Measurements from ENCODE around the gene NCBP3. TPM values are rescaled to one million over a fixed set of nuclear protein-coding genes. Genes with fewer than 3 reads are reported as not detected.

The NCBP3 gene
- total and polyA plus RNA-seq, 9 of the 15 experiments (the other 6 are each of a cell fraction or from before 2014, with no cell fraction given), result 3.1 to 25.5 (median 20.5) TPM

DNA sequence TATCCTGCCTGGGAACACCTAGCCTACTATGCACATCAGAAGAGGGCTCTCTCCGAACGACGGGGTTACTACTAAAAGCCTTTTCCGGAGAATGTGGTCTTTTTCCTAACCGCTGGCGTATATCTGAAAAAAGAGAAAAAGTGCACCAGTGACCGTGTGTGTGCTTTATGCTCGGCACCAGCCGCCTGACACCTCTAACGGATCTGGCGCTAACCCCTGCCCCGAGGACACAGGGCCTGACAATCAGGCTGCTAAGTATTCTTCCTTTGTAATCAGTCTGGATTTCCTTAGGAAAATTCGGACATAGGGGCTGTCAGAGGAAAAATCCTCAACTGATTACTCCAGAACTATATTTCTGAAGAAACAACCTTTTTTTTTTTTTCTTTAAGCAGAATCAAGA lies 31.7 kb downstream of the NCBP3 start:
- ChIA-PET POLR2A (no interaction called here), CTCF (ENCODE audit: low intra/inter-chr PET ratio) (no interaction called here)
- Histone ChIP-seq H3K9me3 (replicated peaks; ENCODE audit: control insufficient read depth, insufficient read depth, low read depth, low read length) (no peaks in the 10 kb centered on the region), H3K9ac (ENCODE audit: insufficient read depth in 1 of 2, low read depth in 2 of 2, low read length in 2 of 2) (no peak overlapping the region), H3K36me3 (ENCODE audit: control insufficient read depth, insufficient read depth, low read length) (peaks cover 79% of the 10 kb centered on the region; the same call in 2 of the 3 replicates), H3K27me3 (ENCODE audit: control insufficient read depth in 2 of 2, insufficient read depth in 2 of 2, low read length in 2 of 2) (no peaks in the 10 kb centered on the region), H4K20me1 (replicated peaks; ENCODE audit: control insufficient read depth, insufficient read depth, low read length) (no peaks in the 10 kb centered on the region), H3K9me1 (ENCODE audit: control insufficient read depth, insufficient read depth, low read length) (no peaks in the 10 kb centered on the region), H2AFZ (ENCODE audit: low read depth, low read length) (no peak overlapping the region), H3K4me1 (replicated peaks in 1 of 2; ENCODE audit: control insufficient read depth in 2 of 2, insufficient read depth in 2 of 2, low read length in 2 of 2) (no peaks in the 10 kb centered on the region; a peak in 1 of 5 replicates), H3K4me2 (ENCODE audit: insufficient read depth, low read length) (no peak overlapping the region), H3K4me3 (no peak overlapping the region), H3K27ac (ENCODE audit: extremely low read depth, low read depth, low read length) (no peak overlapping the region), H3K79me2 (ENCODE audit: control insufficient read depth, insufficient read depth, low read length) (no peaks in the 10 kb centered on the region)
- intact Hi-C loops (cut with micrococcal nuclease) (no loop called here), in situ Hi-C loops (cut with MboI) (no loop called here)
- no peak for TF ChIP-seq CHD2 (IDR thresholded peaks at IDR 0.05; ENCODE audit: low read depth, low read length)
- no TSS peak for BruUV-seq (replicated peaks)
- 95% methylated on average over 11 of the region's 13 CpGs for WGBS (ENCODE audit: insufficient coverage, low coverage, missing lambda C conversion rate)
- FAIRE-seq (no peak), ATAC-seq (no peak), DNase-seq (ENCODE audit: extremely low read depth in 1 of 4, low spot score in 3 of 4) (no peak)

GRCh38 chr17:3813171-3813570 lies 32.9 kb downstream of the NCBP3 start:
- H3K27ac ChIP-seq (ENCODE audit: extremely low read depth, low read depth, low read length), result no peak overlapping the region
- H3K4me1 ChIP-seq (replicated peaks in 1 of 2; ENCODE audit: control insufficient read depth in 2 of 2, insufficient read depth in 2 of 2, low read length in 2 of 2), result no peaks in the 10 kb centered on the region; a peak in 1 of 5 replicates
- ATAC-seq (no peak), DNase-seq (ENCODE audit: extremely low read depth in 1 of 4, low spot score in 3 of 4) (no peak), FAIRE-seq (no peak)
- no peak overlapping the region for H3K9ac ChIP-seq (ENCODE audit: insufficient read depth in 1 of 2, low read depth in 2 of 2, low read length in 2 of 2)
- CTCF ChIA-PET (ENCODE audit: low intra/inter-chr PET ratio), result no interaction called here
- no peaks in the 10 kb centered on the region for H3K9me1 ChIP-seq (ENCODE audit: control insufficient read depth, insufficient read depth, low read length)
- H3K79me2 ChIP-seq (ENCODE audit: control insufficient read depth, insufficient read depth, low read length), result no peaks in the 10 kb centered on the region
- no peak overlapping the region for H2AFZ ChIP-seq (ENCODE audit: low read depth, low read length)
- H3K4me2 ChIP-seq (ENCODE audit: insufficient read depth, low read length), result no peak overlapping the region
- H3K4me3 ChIP-seq, result no peak overlapping the region
- no TSS peak for BruUV-seq (replicated peaks)
- WGBS (ENCODE audit: insufficient coverage, low coverage, missing lambda C conversion rate), result 96% methylated on average over 12 of the region's 15 CpGs
- intact Hi-C loops (cut with micrococcal nuclease), result no loop called here
- no peaks in the 10 kb centered on the region for H3K27me3 ChIP-seq (ENCODE audit: control insufficient read depth in 2 of 2, insufficient read depth in 2 of 2, low read length in 2 of 2)
- in situ Hi-C loops (cut with MboI), result no loop called here
- POLR2A ChIA-PET, result no interaction called here
- no peaks in the 10 kb centered on the region for H3K9me3 ChIP-seq (replicated peaks; ENCODE audit: control insufficient read depth, insufficient read depth, low read depth, low read length)
- H4K20me1 ChIP-seq (replicated peaks; ENCODE audit: control insufficient read depth, insufficient read depth, low read length), result no peaks in the 10 kb centered on the region
- peaks cover 77% of the 10 kb centered on the region; the same call in 2 of the 3 replicates for H3K36me3 ChIP-seq (ENCODE audit: control insufficient read depth, insufficient read depth, low read length)
- no peak for TF ChIP-seq ZNF561 (CRISPR knock-in tag; conservative IDR thresholded peaks at IDR 0.05)
- TF ChIP-seq LEF1 (IDR thresholded peaks at IDR 0.05), result no peak
- TF ChIP-seq E4F1 (CRISPR knock-in tag; IDR thresholded peaks at IDR 0.05; ENCODE audit: borderline replicate concordance), result no peak
- TF ChIP-seq, protein P1, sequence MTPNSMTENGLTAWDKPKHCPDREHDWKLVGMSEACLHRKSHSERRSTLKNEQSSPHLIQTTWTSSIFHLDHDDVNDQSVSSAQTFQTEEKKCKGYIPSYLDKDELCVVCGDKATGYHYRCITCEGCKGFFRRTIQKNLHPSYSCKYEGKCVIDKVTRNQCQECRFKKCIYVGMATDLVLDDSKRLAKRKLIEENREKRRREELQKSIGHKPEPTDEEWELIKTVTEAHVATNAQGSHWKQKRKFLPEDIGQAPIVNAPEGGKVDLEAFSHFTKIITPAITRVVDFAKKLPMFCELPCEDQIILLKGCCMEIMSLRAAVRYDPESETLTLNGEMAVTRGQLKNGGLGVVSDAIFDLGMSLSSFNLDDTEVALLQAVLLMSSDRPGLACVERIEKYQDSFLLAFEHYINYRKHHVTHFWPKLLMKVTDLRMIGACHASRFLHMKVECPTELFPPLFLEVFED (CRISPR knock-in tag; conservative IDR thresholded peaks at IDR 0.05), result no peak
- TF ChIP-seq, protein P2, sequence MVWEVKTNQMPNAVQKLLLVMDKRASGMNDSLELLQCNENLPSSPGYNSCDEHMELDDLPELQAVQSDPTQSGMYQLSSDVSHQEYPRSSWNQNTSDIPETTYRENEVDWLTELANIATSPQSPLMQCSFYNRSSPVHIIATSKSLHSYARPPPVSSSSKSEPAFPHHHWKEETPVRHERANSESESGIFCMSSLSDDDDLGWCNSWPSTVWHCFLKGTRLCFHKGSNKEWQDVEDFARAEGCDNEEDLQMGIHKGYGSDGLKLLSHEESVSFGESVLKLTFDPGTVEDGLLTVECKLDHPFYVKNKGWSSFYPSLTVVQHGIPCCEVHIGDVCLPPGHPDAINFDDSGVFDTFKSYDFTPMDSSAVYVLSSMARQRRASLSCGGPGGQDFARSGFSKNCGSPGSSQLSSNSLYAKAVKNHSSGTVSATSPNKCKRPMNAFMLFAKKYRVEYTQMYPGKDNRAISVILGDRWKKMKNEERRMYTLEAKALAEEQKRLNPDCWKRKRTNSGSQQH (CRISPR knock-in tag; IDR thresholded peaks at IDR 0.05), result no peak
- TF ChIP-seq ZFP1 (CRISPR knock-in tag; IDR thresholded peaks at IDR 0.05), result no peak
- TF ChIP-seq ZNF740 (CRISPR knock-in tag; IDR thresholded peaks at IDR 0.05), result no peak
- no peak for TF ChIP-seq ZNF740 (tag; IDR thresholded peaks at IDR 0.05)
- TF ChIP-seq KDM2B (CRISPR knock-in tag; IDR thresholded peaks at IDR 0.05), result no peak
- no peak for TF ChIP-seq ZNF445 (CRISPR knock-in tag; IDR thresholded peaks at IDR 0.05; ENCODE audit: low read depth)
